Measurements from ENCODE around the gene CHAC1.

The CHAC1 gene

DNA sequence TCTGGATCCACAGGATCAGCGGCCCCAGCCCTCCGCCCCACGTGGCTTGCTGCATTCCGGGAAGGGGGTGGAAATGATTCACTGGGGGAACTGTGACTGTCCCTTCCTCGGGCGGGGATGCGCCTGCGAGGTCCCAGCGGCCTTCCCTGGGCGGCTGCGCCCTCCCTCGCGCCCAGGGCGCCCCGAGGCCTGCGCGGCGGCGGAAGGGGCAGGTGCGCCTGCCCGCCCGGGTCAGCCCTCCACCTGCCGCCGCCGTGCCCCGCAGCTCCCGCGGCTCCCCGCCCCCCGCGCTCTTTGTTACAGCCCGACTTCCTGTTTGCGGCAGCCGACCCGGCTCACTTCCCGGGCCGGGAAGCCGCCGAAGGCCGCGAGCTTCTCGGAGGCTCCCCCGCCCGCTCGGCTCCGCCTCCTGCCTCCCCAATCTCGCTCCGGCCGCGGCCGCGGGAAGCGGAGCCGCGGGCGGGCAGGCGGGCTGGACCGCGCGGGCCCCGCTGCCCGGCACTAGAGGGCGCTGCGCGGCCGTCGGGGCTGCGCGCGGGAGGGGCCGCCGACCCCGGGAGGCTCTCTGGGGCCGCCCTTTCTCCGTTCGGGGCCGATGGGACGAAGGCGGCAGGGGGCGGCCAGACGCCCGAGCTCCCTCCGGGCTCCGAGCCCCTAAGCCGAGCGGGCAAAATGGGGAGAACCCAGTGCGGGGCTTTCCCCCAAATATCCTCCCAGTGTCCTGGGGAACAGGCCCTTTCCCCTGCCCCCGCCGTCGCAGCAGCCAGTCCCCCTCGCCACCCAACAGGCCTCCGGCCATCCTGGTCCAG is 11.5 kb upstream of the CHAC1 start:
- Histone ChIP-seq H3K4me1 (ENCODE audit: control insufficient read depth, insufficient read depth, low read length, unreplicated experiment) (peaks cover 32% of the 10 kb centered on the region), H3K79me2 (ENCODE audit: control insufficient read depth, insufficient read depth, low read length, unreplicated experiment) (peaks cover 2% of the 10 kb centered on the region), H3K36me3 (ENCODE audit: insufficient read depth, low read length) (no peaks in the 10 kb centered on the region), H3K27ac (ENCODE audit: low read depth, low read length) (peak overlapping the region; percentile 34; the same call in 1 of the 2 replicates), H2AFZ (ENCODE audit: low read length, unreplicated experiment) (peak overlapping the region; percentile 92), H3K27me3 (ENCODE audit: insufficient read depth, low read length) (no peaks in the 10 kb centered on the region), H3K4me3 (ENCODE audit: low read depth, low read length) (peak overlapping the region; percentile 77)

DNA sequence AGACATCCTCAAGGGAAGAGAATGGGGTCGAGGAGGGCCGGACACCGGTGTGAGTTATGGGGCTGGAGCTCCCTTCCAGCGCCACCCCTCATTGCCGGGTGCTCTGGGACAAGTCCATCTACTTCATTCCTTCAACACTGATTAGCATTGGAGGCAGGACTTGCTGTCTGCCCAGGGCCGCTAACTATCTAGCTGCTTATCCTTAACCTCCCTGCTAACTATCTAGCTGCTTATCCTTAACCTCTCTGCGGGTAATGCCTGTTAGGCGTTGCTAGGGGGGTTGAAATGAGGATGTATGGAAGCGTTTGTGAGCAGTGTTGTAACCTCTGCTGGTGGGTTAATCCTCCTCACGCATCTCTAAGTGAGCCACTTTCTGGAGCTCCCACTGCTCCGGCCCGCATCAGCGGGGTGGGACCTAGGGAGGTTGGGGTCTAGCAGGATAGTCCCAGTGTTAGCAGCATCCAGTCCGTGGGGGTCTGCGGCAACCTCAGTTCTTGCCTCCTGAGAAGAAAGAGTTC is 10.9 kb upstream of the CHAC1 start:
- H2AFZ ChIP-seq (ENCODE audit: low read length, unreplicated experiment): peak overlapping the region; percentile 92
- H3K27me3 ChIP-seq (ENCODE audit: insufficient read depth, low read length): no peaks in the 10 kb centered on the region
- H3K36me3 ChIP-seq (ENCODE audit: insufficient read depth, low read length): no peaks in the 10 kb centered on the region
- peaks cover 2% of the 10 kb centered on the region for H3K79me2 ChIP-seq (ENCODE audit: control insufficient read depth, insufficient read depth, low read length, unreplicated experiment)
- H3K4me3 ChIP-seq (ENCODE audit: low read depth, low read length): peak overlapping the region; percentile 77
- H3K27ac ChIP-seq (ENCODE audit: low read depth, low read length): peak overlapping the region; percentile 8; the same call in 1 of the 2 replicates
- H3K4me1 ChIP-seq (ENCODE audit: control insufficient read depth, insufficient read depth, low read length, unreplicated experiment): peaks cover 25% of the 10 kb centered on the region

DNA sequence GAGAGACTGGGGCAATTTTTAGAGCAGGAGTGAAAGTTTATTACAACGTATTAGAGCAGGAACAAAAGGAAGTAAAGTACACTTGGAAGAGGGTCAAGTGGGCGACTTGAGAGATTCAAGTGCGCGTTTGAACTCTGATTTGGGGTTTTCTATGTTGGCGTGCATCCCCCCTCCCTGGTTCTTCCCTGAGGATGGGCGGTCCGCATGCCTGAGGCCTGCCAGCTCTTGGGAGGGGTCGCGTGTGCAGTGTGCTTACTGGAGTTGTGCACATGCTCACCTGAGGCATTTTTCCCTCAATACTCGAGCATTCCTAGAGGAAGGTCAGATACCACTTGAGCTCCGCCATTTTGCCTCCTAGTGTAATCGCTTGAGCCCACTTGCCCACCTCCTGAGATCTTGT is 10.4 kb upstream of the CHAC1 start:
- Histone ChIP-seq H3K27me3 (ENCODE audit: insufficient read depth, low read length) (no peaks in the 10 kb centered on the region), H3K4me1 (ENCODE audit: control insufficient read depth, insufficient read depth, low read length, unreplicated experiment) (peaks cover 20% of the 10 kb centered on the region), H3K36me3 (ENCODE audit: insufficient read depth, low read length) (no peaks in the 10 kb centered on the region), H3K27ac (ENCODE audit: low read depth, low read length) (no peak overlapping the region), H3K79me2 (ENCODE audit: control insufficient read depth, insufficient read depth, low read length, unreplicated experiment) (peaks cover 2% of the 10 kb centered on the region), H3K4me3 (ENCODE audit: low read depth, low read length) (peak overlapping the region; percentile 77), H2AFZ (ENCODE audit: low read length, unreplicated experiment) (peak overlapping the region; percentile 92)

DNA sequence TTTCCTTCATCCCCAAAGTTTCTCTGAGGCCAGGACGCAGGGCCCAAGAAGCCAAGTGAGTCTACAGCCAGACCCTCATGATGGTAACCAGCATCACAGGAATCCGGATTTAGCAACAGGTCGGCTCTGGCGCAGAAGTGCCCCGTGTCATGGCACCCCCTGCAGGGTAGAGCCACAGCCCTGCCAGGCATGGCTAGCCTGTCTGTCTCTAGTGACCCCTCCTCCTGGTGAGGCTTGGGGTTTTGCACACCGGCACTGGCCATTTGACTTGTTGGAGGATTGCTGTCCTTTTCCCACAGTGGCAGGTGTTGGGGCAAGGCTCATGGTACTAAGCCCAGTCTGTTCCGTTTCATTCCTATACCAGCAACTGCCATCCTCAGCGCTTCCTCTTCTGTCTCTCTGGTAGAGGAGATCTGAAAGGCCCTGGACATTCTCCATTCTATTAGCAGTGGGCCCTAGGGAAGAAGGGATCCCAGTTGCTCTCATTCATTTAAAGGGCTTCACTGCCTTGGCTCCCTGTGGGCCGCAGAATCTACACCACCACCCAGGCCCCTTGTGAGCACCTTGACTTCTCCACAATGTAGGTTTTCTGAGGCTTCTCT is 9.4 kb upstream of the CHAC1 start:
- Histone ChIP-seq H3K79me2 (ENCODE audit: control insufficient read depth, insufficient read depth, low read length, unreplicated experiment) (peaks cover 2% of the 10 kb centered on the region), H2AFZ (ENCODE audit: low read length, unreplicated experiment) (no peak overlapping the region), H3K27ac (ENCODE audit: low read depth, low read length) (no peak overlapping the region), H3K4me3 (ENCODE audit: low read depth, low read length) (no peak overlapping the region), H3K4me1 (ENCODE audit: control insufficient read depth, insufficient read depth, low read length, unreplicated experiment) (peaks cover 19% of the 10 kb centered on the region), H3K27me3 (ENCODE audit: insufficient read depth, low read length) (no peaks in the 10 kb centered on the region), H3K36me3 (ENCODE audit: insufficient read depth, low read length) (no peaks in the 10 kb centered on the region)

DNA sequence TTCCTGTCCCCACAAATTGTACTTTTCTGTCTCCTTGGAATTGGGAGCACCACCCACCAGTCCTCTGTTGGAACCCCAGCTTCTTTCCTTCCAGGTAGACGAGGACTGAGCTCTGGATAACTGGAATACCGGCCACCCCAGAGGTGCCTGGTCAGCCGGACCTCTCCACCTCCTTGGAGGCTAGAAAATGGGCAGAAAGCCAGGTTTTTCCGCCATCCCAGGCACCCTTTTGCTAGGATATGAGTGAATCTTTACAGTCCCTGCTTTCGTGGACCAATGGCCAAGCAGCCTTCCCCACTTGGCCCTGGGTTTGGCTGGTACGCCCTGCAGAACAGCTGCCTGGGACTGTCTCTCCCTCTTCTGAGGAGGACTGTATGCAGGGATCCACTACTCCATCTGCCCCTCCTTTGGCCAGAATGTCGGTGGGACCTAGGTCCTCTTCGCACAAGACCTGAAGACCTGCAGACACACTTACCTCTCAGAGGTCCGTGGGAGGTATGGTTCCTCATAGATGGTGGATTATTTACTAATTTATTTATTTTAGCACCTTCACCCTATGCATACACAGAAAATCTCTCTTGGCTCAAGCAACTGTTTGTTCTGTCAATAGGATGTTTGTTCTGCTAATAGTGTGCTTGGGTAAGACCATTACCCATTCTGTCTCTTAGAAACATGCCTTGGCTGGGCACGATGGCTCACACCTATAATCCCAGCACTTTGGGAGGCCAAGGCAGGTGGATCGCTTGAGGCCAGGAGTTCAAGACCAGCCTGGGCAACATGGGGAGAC is 8.6 kb upstream of the CHAC1 start:
- H3K27me3 ChIP-seq (ENCODE audit: insufficient read depth, low read length): no peaks in the 10 kb centered on the region
- no peak overlapping the region for H3K4me3 ChIP-seq (ENCODE audit: low read depth, low read length)
- no peak overlapping the region for H2AFZ ChIP-seq (ENCODE audit: low read length, unreplicated experiment)
- peaks cover 19% of the 10 kb centered on the region for H3K4me1 ChIP-seq (ENCODE audit: control insufficient read depth, insufficient read depth, low read length, unreplicated experiment)
- H3K27ac ChIP-seq (ENCODE audit: low read depth, low read length): no peak overlapping the region
- H3K36me3 ChIP-seq (ENCODE audit: insufficient read depth, low read length): no peaks in the 10 kb centered on the region
- peaks cover 2% of the 10 kb centered on the region for H3K79me2 ChIP-seq (ENCODE audit: control insufficient read depth, insufficient read depth, low read length, unreplicated experiment)

DNA sequence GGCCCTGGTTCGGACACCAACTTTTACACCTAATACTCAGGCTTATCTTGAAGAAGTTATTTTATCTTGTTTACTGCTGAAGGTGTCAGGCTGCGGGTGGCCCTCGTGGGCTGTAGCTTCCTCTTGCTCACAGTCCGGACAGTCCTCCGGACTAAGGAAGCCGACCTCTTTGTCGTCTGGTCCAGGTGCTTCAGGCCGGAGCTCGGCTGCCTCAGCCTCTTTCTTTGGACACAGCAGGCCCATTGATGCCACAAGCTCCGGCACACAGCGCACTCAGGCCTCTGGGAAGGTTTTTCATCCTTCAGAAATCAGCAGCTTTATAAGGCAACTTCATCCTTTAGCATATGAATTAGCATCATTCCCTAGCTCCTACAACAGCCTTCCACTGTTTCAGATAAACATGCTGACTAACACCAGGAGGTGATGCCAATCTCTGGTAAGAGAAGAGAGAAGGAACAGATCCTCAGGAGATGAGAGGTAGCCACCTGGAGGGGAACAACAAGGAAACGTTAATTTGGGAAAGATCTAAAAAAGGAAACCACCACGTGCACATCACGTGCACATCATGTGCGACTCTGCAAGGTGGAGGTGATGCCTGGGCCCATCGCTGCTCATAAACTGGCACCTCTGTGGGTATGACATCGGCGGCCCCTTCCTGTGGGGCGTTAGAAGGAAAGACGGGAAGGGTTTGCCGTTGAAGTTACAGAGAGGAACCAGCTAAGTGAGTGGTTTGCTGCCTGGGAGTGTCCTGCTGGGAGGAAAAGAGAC is 4.4 kb upstream of the CHAC1 start:
- peaks cover 4% of the 10 kb centered on the region for H3K79me2 ChIP-seq (ENCODE audit: control insufficient read depth, insufficient read depth, low read length, unreplicated experiment)
- no peak overlapping the region for H2AFZ ChIP-seq (ENCODE audit: low read length, unreplicated experiment)
- peaks cover 9% of the 10 kb centered on the region for H3K4me1 ChIP-seq (ENCODE audit: control insufficient read depth, insufficient read depth, low read length, unreplicated experiment)

DNA sequence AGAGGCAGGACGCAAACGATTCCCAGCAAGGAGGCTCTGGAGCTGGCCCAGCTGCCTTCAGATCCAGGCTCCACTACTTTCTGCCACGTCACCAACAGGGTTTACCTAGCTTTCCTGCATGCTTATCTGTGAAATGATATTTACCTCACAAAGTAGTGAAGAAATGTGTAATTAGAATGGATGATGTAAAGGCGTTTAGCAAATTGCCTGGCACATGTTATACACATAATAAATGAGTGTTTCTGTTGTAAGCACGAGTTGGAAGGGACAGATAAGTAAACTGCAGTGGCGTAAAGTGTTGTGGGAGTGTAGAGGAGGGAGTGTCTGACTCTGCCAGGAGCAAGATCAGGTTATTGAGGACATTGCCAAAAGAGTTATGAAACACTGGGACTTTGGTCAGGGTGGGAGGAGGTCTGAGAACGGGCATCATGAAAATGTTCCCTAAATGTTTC is 3.5 kb upstream of the CHAC1 start:
- Histone ChIP-seq H3K27me3 (ENCODE audit: insufficient read depth, low read length) (no peaks in the 10 kb centered on the region), H3K27ac (ENCODE audit: low read depth, low read length) (no peak overlapping the region), H3K4me1 (ENCODE audit: control insufficient read depth, insufficient read depth, low read length, unreplicated experiment) (peaks cover 9% of the 10 kb centered on the region), H3K4me3 (ENCODE audit: low read depth, low read length) (no peak overlapping the region), H3K79me2 (ENCODE audit: control insufficient read depth, insufficient read depth, low read length, unreplicated experiment) (peaks cover 6% of the 10 kb centered on the region), H2AFZ (ENCODE audit: low read length, unreplicated experiment) (no peak overlapping the region), H3K36me3 (ENCODE audit: insufficient read depth, low read length) (no peaks in the 10 kb centered on the region)

More for the DNA sequence above, 4.4 kb upstream of the CHAC1 start:
- no peaks in the 10 kb centered on the region for H3K27me3 ChIP-seq (ENCODE audit: insufficient read depth, low read length)
- H3K27ac ChIP-seq (ENCODE audit: low read depth, low read length): no peak overlapping the region
- H3K4me3 ChIP-seq (ENCODE audit: low read depth, low read length): no peak overlapping the region
- no peaks in the 10 kb centered on the region for H3K36me3 ChIP-seq (ENCODE audit: insufficient read depth, low read length)

DNA sequence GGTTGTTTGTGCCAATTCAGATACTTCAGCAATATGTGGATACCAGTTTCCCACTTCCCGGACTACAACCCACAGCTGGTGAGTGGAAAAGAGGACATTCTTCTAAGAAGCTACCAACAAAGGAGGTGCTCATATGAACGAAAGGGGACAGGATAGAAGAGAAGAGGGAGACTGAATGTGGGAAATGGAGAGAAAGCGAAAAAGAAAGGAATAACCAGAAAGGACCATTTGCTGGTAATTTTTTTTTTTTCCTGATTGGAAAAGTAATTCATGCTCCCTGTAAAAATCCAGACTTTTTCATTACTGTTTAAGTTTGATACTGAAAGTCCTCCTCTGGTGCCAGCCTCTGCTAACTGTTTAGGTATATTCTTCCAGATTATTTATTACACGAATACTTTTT is 1.5 kb upstream of the CHAC1 start:
- Histone ChIP-seq H2AFZ (ENCODE audit: low read length, unreplicated experiment) (no peak overlapping the region), H3K4me3 (ENCODE audit: low read depth, low read length) (no peak overlapping the region), H3K27ac (ENCODE audit: low read depth, low read length) (no peak overlapping the region), H3K79me2 (ENCODE audit: control insufficient read depth, insufficient read depth, low read length, unreplicated experiment) (peaks cover 6% of the 10 kb centered on the region), H3K27me3 (ENCODE audit: insufficient read depth, low read length) (no peaks in the 10 kb centered on the region), H3K36me3 (ENCODE audit: insufficient read depth, low read length) (no peaks in the 10 kb centered on the region), H3K4me1 (ENCODE audit: control insufficient read depth, insufficient read depth, low read length, unreplicated experiment) (peaks cover 9% of the 10 kb centered on the region)

DNA sequence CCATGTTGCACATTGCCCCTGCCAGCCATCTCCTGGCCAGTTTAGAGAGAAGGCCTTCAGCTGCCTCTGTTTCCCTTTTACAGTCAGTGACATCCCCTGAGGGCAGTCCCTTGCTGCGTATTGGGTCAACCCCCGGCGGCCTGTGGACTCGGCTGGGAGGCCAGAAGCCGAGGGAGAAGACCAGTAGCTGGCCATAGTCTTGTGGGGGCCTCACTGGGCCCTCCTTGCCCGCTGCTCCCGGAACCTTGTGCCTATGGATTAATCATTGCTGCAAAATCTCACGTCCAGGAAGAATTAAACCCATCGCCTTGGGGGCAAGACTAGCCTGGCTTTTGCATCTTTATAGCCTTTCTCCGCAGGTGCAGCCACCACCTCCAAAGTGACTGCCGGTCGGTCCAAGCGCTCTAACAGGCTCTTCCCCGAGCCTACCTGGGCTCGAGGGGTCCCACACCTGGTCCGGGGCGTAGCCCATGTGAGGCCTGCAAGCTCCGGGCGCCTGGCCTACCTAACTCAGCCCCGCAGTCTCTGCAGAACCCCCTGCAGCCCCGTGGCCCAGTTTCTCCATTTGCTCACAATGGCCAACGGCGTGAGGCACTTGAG is 870 bp upstream of the CHAC1 start:
- H3K79me2 ChIP-seq (ENCODE audit: control insufficient read depth, insufficient read depth, low read length, unreplicated experiment): peaks cover 6% of the 10 kb centered on the region
- H3K27me3 ChIP-seq (ENCODE audit: insufficient read depth, low read length): no peaks in the 10 kb centered on the region
- H3K4me1 ChIP-seq (ENCODE audit: control insufficient read depth, insufficient read depth, low read length, unreplicated experiment): peaks cover 9% of the 10 kb centered on the region
- peak overlapping the region; percentile 95 for H3K4me3 ChIP-seq (ENCODE audit: low read depth, low read length)
- H3K27ac ChIP-seq (ENCODE audit: low read depth, low read length): peak overlapping the region; percentile 66
- peak overlapping the region; percentile 85 for H2AFZ ChIP-seq (ENCODE audit: low read length, unreplicated experiment)
- H3K36me3 ChIP-seq (ENCODE audit: insufficient read depth, low read length): no peaks in the 10 kb centered on the region

DNA sequence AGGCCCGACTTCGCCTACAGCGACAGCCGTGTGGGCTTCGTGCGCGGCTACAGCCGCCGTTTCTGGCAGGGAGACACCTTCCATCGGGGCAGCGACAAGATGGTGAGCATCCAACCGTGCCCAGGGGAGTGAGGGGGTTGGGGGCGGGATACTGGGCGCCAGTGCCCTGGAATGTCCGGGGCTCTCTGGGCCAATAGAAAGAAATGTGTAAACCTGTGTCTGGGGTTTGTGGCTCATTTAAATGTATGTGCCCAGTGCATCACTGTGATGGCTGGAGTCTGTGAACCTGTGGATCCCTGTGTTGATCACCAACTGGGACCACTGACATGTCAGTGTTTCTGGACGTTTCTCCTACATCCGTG is 423 bp downstream of the CHAC1 start:
- no peaks in the 10 kb centered on the region for H3K36me3 ChIP-seq (ENCODE audit: insufficient read depth, low read length)
- H3K4me1 ChIP-seq (ENCODE audit: control insufficient read depth, insufficient read depth, low read length, unreplicated experiment): peaks cover 9% of the 10 kb centered on the region
- H3K27ac ChIP-seq (ENCODE audit: low read depth, low read length): no peak overlapping the region
- H2AFZ ChIP-seq (ENCODE audit: low read length, unreplicated experiment): peak overlapping the region; percentile 87
- no peaks in the 10 kb centered on the region for H3K27me3 ChIP-seq (ENCODE audit: insufficient read depth, low read length)
- peaks cover 6% of the 10 kb centered on the region for H3K79me2 ChIP-seq (ENCODE audit: control insufficient read depth, insufficient read depth, low read length, unreplicated experiment)
- H3K4me3 ChIP-seq (ENCODE audit: low read depth, low read length): peak overlapping the region; percentile 95
